Myocyte (in vitro differentiated cells): ENCODE results near the gene TMTC1. TPM values are rescaled to one million over a fixed set of nuclear protein-coding genes. Genes with fewer than 3 reads are reported as not detected.
A peak's percentile ranks its signal among the peaks of the same experiment; 100 is the strongest.

ENCODE experiments used
- DNase-seq: peaks from one replicate; pipeline ENCODE4 v3.0.0-alpha.2; 2012; ENCODE audit warnings: low read depth
- total RNA-seq: library from RNA; depleted of rRNA; stranded (reverse); fragments of >200 nt; gene quantifications from 2 replicates; pipeline ENCODE4 v1.2.3, GENCODE V29; 2014

The TMTC1 gene
- total RNA-seq, 1 donor from 2014 or later = 159 TPM

DNA sequence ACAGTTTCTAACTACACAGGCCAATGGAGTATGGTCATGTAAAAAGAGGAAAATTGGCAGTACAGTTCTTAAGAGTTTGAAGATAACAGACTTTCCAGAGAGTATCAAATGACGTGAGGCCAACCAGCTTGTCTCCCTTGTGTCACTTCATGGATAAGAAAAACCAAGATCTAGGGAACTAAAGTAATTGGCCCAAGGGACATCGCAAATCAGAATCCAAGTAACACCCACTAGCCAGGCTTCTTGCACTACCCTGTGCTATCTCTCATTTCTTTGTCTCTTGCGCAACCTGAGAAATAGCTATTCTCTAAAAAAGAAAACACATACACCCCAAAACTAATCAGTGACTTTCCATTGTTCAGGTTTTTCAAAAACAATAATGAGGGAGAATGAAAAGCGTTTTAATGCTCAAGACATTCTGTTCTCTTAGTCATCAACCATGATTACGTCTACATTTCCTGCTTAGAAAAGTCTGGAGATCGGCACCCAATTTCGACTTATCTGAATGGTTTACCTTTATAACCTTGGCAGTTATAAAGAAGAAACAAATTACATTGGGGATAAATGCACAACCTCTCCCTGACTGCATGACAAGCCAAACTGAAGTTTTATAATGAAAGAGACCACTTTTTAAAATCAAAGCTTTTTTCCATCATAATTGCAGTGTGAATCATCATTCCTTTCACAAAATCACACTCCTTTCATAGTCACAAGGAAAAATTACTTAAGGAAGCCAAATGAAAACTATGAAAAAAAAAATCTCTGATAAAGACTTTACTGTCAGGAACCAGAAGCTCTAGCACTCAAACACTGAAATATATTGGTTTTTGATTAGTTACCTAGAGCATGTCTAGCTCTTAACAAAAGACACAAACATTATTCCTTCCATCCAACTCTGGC is 42.1 kb downstream of the TMTC1 start:
- peak; percentile 47 for DNase-seq

DNA sequence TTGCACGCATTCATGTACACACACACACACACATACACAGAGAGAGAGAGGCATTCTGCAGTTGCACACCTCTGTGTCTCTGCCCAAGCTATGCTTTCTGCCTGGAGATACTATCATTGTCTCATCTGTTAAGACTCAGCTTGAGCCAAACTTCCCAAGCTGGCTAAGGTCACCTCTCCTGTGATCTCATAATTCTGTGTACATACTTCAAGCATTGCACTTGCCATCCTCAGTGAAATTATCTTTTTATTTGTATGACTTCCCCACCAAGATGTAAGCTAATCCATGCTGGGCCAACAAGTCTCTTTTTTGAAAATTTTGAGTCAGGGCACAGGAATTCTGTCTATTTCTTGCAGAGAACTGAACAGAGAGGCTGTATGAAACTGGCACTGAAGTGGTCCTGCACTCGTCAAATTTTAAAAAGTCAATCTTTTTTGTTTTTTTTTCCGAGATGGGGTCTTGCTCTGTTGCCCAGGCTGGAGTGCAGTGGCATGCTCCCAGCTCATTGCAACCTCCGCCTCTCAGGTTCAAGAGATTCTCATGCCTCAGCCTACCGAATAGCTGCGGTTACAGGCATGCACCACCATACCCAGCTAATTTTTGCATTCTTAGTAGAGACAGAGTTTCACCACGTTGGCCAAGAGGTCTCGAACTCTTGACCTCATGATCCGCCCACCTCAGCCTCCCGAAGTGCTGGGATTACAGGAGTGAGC is 44.3 kb downstream of the TMTC1 start:
- DNase-seq = no peak

GRCh38 chr12:29738365-29738764 is 45.4 kb downstream of the TMTC1 start:
- DNase-seq = no peak

DNA sequence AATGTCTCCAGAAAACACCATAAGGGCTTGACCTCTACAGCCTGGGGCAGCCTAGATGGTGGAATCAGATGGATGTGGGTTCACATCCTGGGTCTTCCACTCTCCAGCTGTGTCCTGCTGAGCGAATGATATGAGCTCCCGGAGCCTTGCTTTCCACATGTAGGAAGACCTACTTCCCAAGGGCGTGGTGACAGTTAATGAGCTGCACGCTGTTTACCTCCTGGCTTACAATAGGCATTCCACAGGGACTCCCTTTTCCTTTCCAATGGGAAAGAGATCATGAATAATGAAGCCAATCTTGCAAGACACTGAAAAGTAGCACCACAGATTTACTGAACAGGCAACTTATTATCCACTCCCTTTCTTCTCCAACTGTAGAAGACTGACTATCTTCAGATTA is 46.1 kb downstream of the TMTC1 start:
- no peak for DNase-seq

- DNase-seq = no peak
Observed at GRCh38 chr12:29735604-29736003, 48.1 kb downstream of the TMTC1 start.

DNA sequence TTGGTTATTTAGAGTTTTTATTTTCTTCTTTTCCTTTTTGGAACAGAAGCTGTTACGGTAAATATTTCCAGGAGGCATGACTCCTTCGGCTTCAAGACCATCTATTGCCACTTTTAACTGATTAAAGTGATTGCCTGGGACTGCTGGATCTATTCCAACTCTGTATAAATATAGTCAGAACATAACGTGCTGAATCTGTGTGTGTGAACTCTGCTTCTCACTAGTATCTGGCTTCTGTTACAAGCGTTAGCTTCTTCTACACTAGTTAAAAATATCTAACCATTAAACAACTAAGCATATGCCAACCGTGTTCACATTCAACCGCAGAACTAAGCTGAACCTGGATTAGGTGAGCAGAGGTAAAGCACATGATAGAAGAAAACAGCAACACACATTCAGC is 49.0 kb downstream of the TMTC1 start:
- DNase-seq = no peak

DNA sequence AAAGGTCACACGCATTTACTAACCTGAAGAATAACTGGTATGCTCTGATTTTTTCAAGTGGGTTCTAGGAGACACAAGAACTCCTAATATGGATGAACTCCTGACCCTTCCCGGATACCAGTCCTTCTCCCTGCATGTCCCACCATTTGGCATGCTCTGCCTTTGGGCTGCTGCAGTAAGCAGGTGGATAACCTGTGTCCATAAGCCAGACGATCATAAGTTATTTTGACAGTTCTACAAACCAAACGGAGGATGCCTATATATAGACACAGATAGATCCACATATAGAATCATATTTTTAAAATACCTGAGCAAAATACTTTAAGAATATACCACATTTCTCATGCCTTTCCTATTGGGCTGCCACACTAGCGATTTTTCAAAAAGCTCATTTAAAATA is 49.4 kb downstream of the TMTC1 start:
- no peak for DNase-seq

DNA sequence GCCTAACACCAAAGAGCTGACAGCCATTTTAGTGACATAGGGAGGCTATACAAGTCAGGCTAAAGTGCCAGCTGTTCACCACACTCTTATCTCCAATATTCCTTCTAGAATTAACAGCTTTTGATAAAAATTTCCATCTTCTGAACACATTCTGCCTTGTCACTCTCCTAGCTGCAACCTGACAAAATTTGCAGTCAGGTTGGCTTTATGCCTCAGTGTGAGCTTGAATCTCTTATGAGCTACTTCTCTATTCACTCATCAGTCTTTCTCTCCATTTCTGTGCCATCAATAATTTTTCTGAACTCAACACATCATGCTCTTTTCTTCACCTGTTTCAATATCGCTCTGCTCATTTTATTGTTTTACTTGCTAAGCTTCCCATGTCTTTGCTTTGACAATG is 50.2 kb downstream of the TMTC1 start:
- DNase-seq = no peak

DNA sequence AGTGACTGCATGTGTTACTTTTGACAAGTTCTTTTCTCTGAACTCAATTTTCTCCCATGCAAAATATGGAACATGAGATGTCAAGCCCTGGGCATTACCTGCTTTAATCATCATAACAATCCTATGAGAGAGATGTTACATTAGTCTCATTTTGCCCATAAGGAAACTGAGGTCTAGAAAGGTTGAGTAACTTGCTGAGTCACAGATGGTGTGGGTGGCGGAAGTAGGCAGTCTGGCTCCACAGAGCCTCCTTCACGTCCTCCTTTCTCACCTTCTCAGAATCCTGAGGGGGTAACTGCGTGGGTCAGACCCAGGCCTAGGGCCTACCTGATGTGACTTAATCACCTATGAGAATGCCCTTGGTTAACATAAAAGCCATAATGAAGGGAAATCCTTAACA is 50.7 kb downstream of the TMTC1 start:
- no peak for DNase-seq

- no peak for DNase-seq
Observed at GRCh38 chr12:29732593-29732992, 51.1 kb downstream of the TMTC1 start.

- DNase-seq = no peak
Observed at GRCh38 chr12:29732191-29732590, 51.6 kb downstream of the TMTC1 start.

DNA sequence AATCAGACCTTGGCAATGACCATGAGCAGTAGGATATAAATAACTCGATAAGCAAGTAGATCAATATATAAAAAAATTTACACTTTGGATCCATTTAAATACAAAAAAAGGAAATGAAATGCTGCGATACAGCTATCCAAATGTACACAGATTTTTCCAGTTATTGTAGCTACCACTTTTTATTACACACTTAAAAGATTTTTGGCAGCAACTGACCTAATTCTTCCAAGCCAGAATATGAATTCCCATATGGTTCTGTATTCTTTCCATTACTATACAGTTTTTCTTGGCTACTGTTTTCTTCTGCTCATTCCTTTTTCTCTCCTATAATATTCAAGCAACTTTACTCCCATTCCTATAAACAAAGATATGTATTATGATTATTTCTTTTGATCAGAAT is 52.2 kb downstream of the TMTC1 start:
- DNase-seq = no peak

DNA sequence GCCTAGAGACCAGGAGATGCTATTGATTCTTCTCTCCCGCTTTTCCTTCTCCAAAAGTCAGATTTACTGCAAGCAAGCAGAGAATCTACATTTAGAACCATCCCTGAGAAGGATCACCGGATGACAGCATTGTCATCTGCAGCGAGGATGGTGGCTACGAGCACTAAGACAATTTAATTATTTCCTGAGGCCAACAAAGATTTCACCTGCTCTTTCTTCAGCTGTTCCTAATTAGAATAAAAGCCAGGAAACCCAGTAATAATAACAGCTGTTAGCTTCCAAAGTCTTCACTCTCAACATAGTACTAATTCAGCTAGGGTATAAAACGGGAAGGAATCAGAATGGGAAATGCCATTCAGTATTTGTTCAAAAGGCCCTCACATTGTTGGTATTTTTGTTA is 53.3 kb downstream of the TMTC1 start:
- peak; percentile 84 for DNase-seq

- DNase-seq = peak; percentile 57
Observed at GRCh38 chr12:29728030-29728429, 55.7 kb downstream of the TMTC1 start.

DNA sequence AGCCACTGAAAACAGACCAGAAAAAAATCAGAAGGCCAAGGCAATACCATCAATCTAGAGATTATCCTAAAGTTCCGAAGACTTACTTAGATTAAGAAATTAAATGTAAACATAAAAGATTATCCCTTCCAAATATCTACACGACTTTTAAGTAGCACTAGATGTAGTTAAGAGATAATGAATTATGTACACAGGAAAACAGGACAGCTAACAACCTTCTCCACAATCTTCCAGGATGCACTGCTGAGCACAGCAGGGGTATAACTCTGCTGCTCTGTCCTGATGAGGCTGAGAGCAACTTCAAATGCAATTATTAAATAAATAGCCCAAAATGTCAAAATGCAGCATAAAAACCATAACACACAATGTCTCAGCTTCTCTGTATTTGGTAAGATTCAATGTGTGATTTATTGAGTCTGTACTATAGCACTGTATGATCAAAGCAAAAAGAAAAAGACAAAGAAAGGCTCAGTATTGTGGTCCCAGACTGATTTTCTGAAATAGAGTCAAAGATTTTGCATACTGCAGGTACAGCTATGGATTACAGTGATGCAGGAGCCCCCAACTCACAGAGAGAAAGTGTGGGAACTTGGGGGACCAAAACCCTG is 56.9 kb downstream of the TMTC1 start:
- DNase-seq = no peak

DNA sequence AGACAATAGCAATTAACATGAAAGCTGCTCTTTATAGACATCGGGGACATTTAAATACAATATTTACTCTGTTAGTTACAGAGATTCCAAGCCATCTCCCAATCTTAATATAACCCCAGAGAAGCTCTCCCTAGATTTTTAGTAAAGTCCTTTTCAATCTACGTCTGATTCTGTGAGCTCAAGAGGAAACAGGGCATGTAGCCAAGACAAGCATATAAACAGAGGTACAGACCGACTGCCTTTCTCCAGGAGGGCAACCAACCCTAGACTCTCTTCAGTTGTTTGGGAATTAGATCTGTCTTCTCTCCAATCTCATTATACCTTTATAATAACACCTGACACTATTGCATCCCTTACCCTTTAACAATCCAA is 57.4 kb downstream of the TMTC1 start:
- DNase-seq = peak; percentile 37

DNA sequence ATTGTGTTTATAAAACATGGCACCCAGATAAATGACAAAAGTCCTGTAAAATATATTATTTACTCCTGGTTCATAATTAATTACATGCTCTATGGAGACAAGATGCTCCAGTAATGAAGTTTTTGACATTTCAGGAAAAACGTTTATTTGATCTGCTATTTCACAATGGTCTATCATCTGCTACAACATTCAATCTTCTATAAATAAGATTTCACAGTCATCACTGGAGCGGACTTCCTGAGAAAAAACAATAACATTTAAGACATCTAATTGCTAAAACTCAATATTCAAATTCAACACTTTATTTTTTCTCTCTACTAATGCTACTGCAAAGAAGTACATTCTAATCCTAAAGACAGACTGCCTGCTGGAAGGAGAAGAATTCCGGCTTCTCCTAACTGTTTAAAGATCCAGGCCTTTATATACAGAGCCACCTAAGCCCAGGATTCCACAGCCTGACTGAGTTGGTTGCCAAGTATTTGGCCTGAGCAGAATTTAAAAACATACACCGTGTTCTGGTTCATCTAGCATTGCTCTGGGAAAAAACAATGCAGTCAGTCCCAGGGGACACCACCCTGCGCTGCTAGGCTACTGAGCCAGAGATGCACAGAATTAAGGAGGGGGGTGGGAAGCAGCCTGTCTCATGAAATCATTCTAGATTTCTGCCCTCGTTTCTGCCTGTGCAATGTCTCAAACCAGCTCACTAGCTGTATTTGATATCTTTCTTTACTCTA is 58.0 kb downstream of the TMTC1 start:
- peak; percentile 63 for DNase-seq

- no peak for DNase-seq
Observed at GRCh38 chr12:29722164-29722563, 61.6 kb downstream of the TMTC1 start.

DNA sequence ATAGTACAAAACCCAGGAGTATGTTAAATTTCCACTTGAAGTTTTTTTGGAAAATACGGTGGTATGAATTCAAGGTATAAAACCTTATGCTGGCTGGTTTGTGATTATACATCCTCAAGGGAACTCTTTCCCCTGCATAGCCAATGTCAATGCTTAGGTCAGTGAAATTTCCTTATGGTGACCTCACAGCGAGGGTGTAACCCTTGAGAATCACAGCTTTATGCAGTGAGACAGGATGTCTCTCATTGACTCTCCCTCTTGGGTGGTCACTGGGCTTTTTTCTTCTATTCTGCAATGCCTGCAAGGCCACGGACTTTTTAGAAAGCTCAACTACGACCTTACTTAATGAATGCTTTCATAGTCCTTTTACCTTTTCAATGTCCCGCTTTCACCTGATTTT is 64.4 kb downstream of the TMTC1 start:
- DNase-seq = no peak

GRCh38 chr12:29717540-29718100 is 66.1 kb downstream of the TMTC1 start:
- DNase-seq = no peak

GRCh38 chr12:29714966-29715365 is 68.8 kb downstream of the TMTC1 start:
- no peak for DNase-seq
